ENCODE measurements around the gene PARP8.
"Not testable (repeated sequence)": the region's sequence is repeated elsewhere in the genome, so short reads cannot be mapped to it uniquely, and the experiment has no call there.

PARP8 gene

GRCh38 chr5:50687548-50687947 lies 21.1 kb downstream of the PARP8 start:
- H3K4me3 ChIP-seq (ENCODE audit: control insufficient read depth, low read depth, low read length), result no peak overlapping the region
- no peak for DNase-seq (ENCODE audit: low read depth)
- no peak for TF ChIP-seq CTCF (conservative IDR thresholded peaks at IDR 0.05; ENCODE audit: control insufficient read depth, insufficient read depth, low read depth, low read length)

DNA sequence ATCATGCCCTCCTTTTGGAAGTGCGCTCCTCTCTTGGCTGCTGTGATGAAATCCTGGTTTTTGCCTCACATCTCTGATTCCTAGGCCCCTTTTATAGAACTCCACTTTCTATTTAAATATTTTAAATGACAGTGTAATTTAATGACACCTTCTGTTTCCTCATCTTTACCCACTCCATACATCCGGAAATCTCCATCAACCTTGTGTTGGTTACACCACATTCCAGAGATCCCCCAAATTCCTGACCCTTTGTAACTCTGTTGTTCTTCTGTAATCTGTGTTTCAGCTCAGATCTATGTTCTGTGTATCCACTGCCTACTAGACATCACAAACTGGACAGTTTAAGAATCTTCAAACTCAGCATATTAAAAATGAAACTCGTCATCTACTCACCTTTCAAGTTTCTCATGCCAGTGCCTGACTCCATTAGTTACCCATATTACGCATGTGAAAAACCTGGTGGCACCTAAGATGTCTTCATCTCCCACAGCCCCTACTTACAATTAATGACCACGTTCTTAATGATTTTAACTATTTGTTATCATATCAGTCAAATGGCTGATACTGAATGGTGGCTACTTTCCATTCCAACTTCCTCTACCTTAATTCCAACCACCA lies 25.1 kb downstream of the PARP8 start:
- TF ChIP-seq CTCF (conservative IDR thresholded peaks at IDR 0.05; ENCODE audit: control insufficient read depth, insufficient read depth, low read depth, low read length), result no peak
- no peak for DNase-seq (ENCODE audit: low read depth)

GRCh38 chr5:50694027-50694590 lies 27.7 kb downstream of the PARP8 start:
- no peak for TF ChIP-seq CTCF (conservative IDR thresholded peaks at IDR 0.05; ENCODE audit: control insufficient read depth, insufficient read depth, low read depth, low read length)
- no peak overlapping the region for H3K4me3 ChIP-seq (ENCODE audit: control insufficient read depth, low read depth, low read length)
- DNase-seq (ENCODE audit: low read depth), result peak; percentile 21

More for the DNA sequence above, 25.1 kb downstream of the PARP8 start:
- no peak overlapping the region for H3K4me3 ChIP-seq (ENCODE audit: control insufficient read depth, low read depth, low read length)

DNA sequence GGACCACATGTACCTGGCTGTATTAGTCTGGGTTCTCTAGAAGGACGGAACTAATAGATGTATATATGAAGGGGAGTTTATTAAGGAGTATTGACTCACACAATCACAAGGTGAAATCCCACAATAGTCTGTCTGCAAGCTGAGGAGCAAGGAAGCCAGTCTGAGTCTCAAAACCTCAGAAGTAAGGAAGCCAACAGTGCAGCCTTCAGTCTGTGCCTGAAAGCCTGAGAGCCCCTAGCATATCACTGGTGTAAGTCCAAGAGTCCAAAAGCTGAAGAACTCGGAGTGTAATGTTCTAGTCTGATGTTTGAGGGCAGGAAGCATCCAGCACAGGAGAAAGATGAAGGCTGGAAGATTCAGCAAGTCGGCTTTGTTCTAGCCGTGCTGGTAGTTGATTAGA lies 28.2 kb downstream of the PARP8 start:
- DNase-seq (ENCODE audit: low read depth); H3K4me3 ChIP-seq (ENCODE audit: control insufficient read depth, low read depth, low read length): not testable (repeated sequence)

DNA sequence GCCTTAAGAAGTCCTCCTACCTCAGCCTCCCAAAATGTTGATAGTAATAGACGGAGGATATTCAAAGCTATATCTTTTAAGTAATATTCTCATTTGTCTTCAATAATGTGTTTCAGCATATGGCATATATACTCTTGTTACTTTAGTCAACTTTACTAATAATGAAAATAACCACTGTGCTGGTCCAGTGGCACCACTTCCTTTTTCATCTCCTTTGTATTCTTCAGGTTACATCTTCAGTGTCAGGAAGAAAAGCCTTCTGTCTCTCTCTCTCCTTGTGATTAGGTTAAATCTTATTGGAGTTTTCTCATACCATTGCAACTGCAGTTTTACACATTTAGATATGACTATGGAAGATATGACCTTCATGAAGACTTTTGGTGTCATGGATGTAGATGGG lies 31.3 kb downstream of the PARP8 start:
- no peak for DNase-seq (ENCODE audit: low read depth)
- no peak for TF ChIP-seq CTCF (conservative IDR thresholded peaks at IDR 0.05; ENCODE audit: control insufficient read depth, insufficient read depth, low read depth, low read length)
- H3K4me3 ChIP-seq (ENCODE audit: control insufficient read depth, low read depth, low read length), result no peak overlapping the region

DNA sequence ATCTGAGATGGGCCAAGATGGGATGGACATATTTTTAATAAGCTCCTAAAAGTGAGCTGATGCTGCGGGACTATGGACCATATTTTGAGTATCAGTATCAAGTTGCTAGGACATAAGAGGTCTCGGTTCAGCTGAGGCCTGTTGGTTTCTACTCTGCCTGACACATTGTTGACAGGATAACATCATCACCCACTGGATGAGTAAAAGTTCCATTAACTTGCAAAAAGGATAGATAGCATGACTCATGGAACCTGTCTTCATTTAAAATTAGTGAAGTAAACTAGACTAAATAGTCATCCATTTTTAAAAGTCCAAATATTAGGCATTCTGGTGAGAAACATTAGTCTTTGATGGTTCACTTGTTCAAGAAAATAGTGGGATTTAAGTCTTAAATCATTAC lies 33.3 kb downstream of the PARP8 start:
- H3K4me3 ChIP-seq (ENCODE audit: control insufficient read depth, low read depth, low read length), result no peak overlapping the region
- TF ChIP-seq CTCF (conservative IDR thresholded peaks at IDR 0.05; ENCODE audit: control insufficient read depth, insufficient read depth, low read depth, low read length), result no peak
- DNase-seq (ENCODE audit: low read depth), result peak; percentile 65

- no peak for TF ChIP-seq CTCF (conservative IDR thresholded peaks at IDR 0.05; ENCODE audit: control insufficient read depth, insufficient read depth, low read depth, low read length)
- no peak for DNase-seq (ENCODE audit: low read depth)
- no peak overlapping the region for H3K4me3 ChIP-seq (ENCODE audit: control insufficient read depth, low read depth, low read length)
Observed at GRCh38 chr5:50700706-50701105, 34.3 kb downstream of the PARP8 start.
